Measurements from ENCODE around the gene FXYD7.

DNA sequence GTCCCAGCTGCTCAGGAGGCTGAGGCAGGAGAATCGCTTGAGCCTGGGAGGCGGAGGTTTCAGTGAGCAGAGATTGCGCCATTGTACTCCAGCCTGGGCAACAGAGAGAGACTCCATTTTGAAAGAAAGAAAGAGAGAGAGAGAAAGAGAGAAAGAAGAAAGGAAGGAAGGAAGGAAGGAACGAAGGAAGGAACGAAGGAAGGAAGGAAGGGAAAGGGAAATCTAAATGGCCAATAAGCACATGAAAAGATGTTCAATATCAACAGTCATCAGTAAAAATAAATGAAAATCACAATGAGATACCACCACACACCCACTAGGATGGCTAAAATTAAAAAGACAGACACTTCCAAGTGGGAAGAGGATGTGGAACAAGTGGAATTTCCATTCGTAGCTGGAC lies 31.2 kb downstream of the FXYD7 start:
- no peak for TF ChIP-seq ZFP30 (CRISPR knock-in tag; IDR thresholded peaks at IDR 0.05)
- TF ChIP-seq, protein P1, sequence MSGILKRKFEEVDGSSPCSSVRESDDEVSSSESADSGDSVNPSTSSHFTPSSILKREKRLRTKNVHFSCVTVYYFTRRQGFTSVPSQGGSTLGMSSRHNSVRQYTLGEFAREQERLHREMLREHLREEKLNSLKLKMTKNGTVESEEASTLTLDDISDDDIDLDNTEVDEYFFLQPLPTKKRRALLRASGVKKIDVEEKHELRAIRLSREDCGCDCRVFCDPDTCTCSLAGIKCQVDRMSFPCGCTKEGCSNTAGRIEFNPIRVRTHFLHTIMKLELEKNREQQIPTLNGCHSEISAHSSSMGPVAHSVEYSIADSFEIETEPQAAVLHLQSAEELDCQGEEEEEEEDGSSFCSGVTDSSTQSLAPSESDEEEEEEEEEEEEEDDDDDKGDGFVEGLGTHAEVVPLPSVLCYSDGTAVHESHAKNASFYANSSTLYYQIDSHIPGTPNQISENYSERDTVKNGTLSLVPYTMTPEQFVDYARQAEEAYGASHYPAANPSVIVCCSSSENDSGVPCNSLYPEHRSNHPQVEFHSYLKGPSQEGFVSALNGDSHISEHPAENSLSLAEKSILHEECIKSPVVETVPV (CRISPR knock-in tag; IDR thresholded peaks at IDR 0.05), result no peak
- TF ChIP-seq ZFP3 (CRISPR knock-in tag; IDR thresholded peaks at IDR 0.05), result no peak
- TF ChIP-seq PPARA (CRISPR knock-in tag; IDR thresholded peaks at IDR 0.05; ENCODE audit: borderline replicate concordance), result no peak
- no peak for TF ChIP-seq RARB (CRISPR knock-in tag; IDR thresholded peaks at IDR 0.05)
- TF ChIP-seq, protein P2, sequence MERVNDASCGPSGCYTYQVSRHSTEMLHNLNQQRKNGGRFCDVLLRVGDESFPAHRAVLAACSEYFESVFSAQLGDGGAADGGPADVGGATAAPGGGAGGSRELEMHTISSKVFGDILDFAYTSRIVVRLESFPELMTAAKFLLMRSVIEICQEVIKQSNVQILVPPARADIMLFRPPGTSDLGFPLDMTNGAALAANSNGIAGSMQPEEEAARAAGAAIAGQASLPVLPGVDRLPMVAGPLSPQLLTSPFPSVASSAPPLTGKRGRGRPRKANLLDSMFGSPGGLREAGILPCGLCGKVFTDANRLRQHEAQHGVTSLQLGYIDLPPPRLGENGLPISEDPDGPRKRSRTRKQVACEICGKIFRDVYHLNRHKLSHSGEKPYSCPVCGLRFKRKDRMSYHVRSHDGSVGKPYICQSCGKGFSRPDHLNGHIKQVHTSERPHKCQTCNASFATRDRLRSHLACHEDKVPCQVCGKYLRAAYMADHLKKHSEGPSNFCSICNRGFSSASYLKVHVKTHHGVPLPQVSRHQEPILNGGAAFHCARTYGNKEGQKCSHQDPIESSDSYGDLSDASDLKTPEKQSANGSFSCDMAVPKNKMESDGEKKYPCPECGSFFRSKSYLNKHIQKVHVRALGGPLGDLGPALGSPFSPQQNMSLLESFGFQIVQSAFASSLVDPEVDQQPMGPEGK (CRISPR knock-in tag; IDR thresholded peaks at IDR 0.05; ENCODE audit: borderline replicate concordance), result no peak
- no peak for TF ChIP-seq GLIS3 (CRISPR knock-in tag; IDR thresholded peaks at IDR 0.05)
- no peak for TF ChIP-seq ZNF70 (CRISPR knock-in tag; IDR thresholded peaks at IDR 0.05)
- TF ChIP-seq TCF4 (CRISPR knock-in tag; IDR thresholded peaks at IDR 0.05; ENCODE audit: borderline replicate concordance), result no peak
- no peak for TF ChIP-seq ARNTL (CRISPR knock-in tag; IDR thresholded peaks at IDR 0.05; ENCODE audit: borderline replicate concordance, low read depth)
- TF ChIP-seq SNAI2 (CRISPR knock-in tag; IDR thresholded peaks at IDR 0.05), result no peak
- TF ChIP-seq ZNF8 (CRISPR knock-in tag; IDR thresholded peaks at IDR 0.05), result no peak
- TF ChIP-seq, protein P3, sequence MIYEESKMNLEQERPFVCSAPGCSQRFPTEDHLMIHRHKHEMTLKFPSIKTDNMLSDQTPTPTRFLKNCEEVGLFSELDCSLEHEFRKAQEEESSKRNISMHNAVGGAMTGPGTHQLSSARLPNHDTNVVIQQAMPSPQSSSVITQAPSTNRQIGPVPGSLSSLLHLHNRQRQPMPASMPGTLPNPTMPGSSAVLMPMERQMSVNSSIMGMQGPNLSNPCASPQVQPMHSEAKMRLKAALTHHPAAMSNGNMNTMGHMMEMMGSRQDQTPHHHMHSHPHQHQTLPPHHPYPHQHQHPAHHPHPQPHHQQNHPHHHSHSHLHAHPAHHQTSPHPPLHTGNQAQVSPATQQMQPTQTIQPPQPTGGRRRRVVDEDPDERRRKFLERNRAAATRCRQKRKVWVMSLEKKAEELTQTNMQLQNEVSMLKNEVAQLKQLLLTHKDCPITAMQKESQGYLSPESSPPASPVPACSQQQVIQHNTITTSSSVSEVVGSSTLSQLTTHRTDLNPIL (CRISPR knock-in tag; IDR thresholded peaks at IDR 0.05; ENCODE audit: low read depth), result no peak
